IMR-90 (cell line): Measurements from ENCODE around the gene ANKRD63. TPM values are rescaled to one million over a fixed set of nuclear protein-coding genes. Genes with fewer than 3 reads are reported as not detected.

ENCODE experiments used
- ATAC-seq: fragments of 200-7000 bp; cut with Tn5 transposase; 2 replicates; pipeline ENCODE4 v1.9.1; 2020; ENCODE audit warnings: low read depth, mild to moderate bottlenecking, moderate library complexity
- BruUV-seq: library from RNA; stranded (reverse); fragments of 400-500 nt; replicated peaks from 2 replicates; lab custom pipeline; 2021; lab: Mats Ljungman, UMichigan
- CTCF ChIA-PET: fragments of 300-600 bp; formaldehyde crosslinking; extraction: SDS; loops from one replicate; lab custom pipeline; 2021; ENCODE audit warnings: antibody characterized with exemption; lab: Yijun Ruan, JAX
- POLR2A ChIA-PET: fragments of 300-600 bp; sonication (Branson Sonifier 250); formaldehyde crosslinking; loops from one replicate; lab custom pipeline; 2022; ENCODE audit warnings: antibody characterized with exemption; ENCODE audit not compliant: unreplicated experiment; lab: Charles Lee
- DNase-seq: peaks from one replicate; pipeline ENCODE4 v3.0.0; 2013
- H2AFZ ChIP-seq: replicated peaks from 2 replicates; pipeline ENCODE3; 2013; ENCODE audit warnings: low read length, mild to moderate bottlenecking; ENCODE audit not compliant: poor library complexity
- H2AK5ac ChIP-seq: 2 replicates; pipeline ENCODE4 v1.6.1; 2013; ENCODE audit warnings: low read depth, low read length, inconsistent platforms
- H2AK9ac ChIP-seq: replicated peaks from 2 replicates; pipeline ENCODE3; 2013; ENCODE audit warnings: mild to moderate bottlenecking, low read depth, low read length, moderate library complexity; ENCODE audit not compliant: poor library complexity
- H2BK120ac ChIP-seq: 2 replicates; pipeline ENCODE4 v1.6.1; 2013; ENCODE audit warnings: low read depth, low read length, inconsistent platforms
- H2BK15ac ChIP-seq: 3 replicates; pipeline ENCODE4 v1.6.1; 2013; ENCODE audit warnings: low read depth, low read length, inconsistent platforms
- H2BK20ac ChIP-seq: 2 replicates; pipeline ENCODE4 v1.6.1; 2013; ENCODE audit warnings: low read depth, mild to moderate bottlenecking, inconsistent platforms, low read length, moderate library complexity
- H2BK5ac ChIP-seq: 2 replicates; pipeline ENCODE4 v1.6.1; 2013; ENCODE audit warnings: mild to moderate bottlenecking, low read depth, low read length, inconsistent platforms; ENCODE audit not compliant: poor library complexity, severe bottlenecking
- H3K14ac ChIP-seq: replicated peaks from 2 replicates; pipeline ENCODE4 v1.6.1; 2013; ENCODE audit warnings: low read depth, low read length, inconsistent platforms
- H3K18ac ChIP-seq: 2 replicates; pipeline ENCODE4 v1.6.1; 2013; ENCODE audit warnings: low read depth, low read length, control low read depth
- H3K23ac ChIP-seq: 2 replicates; pipeline ENCODE4 v1.6.1; 2013; ENCODE audit warnings: low read depth, low read length, inconsistent platforms
- H3K27ac ChIP-seq: 2 replicates; pipeline ENCODE4 v1.5.1; 2013; ENCODE audit warnings: mild to moderate bottlenecking, control low read depth, low read length; ENCODE audit not compliant: insufficient read depth
- H3K27me3 ChIP-seq: 2 replicates; pipeline ENCODE4 v1.6.1; 2013; ENCODE audit warnings: low read length; ENCODE audit not compliant: control insufficient read depth, insufficient read depth
- H3K36me3 ChIP-seq: 2 replicates; pipeline ENCODE4 v1.6.1; 2013; ENCODE audit warnings: low read length, mixed read lengths; ENCODE audit not compliant: control insufficient read depth, insufficient read depth
- H3K4ac ChIP-seq: 2 replicates; pipeline ENCODE4 v1.6.1; 2013; ENCODE audit warnings: low read depth, low read length, inconsistent platforms
- H3K4me1 ChIP-seq: 2 replicates; pipeline ENCODE4 v1.6.1; 2013; ENCODE audit warnings: low read length, mixed read lengths; ENCODE audit not compliant: control insufficient read depth, insufficient read depth
- H3K4me2 ChIP-seq: 2 replicates; pipeline ENCODE4 v1.6.1; 2013; ENCODE audit warnings: low read depth, mild to moderate bottlenecking, control low read depth, low read length, moderate library complexity
- H3K4me3 ChIP-seq: 2 replicates; pipeline ENCODE4 v1.5.1; 2013; ENCODE audit warnings: low read depth, mild to moderate bottlenecking, control low read depth, low read length, moderate library complexity; ENCODE audit not compliant: insufficient read depth
- H3K56ac ChIP-seq: 2 replicates; pipeline ENCODE4 v1.6.1; 2013; ENCODE audit warnings: low read length, inconsistent platforms; ENCODE audit not compliant: insufficient read depth; ENCODE audit errors: extremely low read depth
- H3K79me1 ChIP-seq, 2 experiments: 2 replicates each; pipeline ENCODE4 v1.6.1; 2013; ENCODE audit warnings: low read length in 2 of 2, inconsistent platforms in 1 of 2, low read depth in 1 of 2
- H3K9ac ChIP-seq: 2 replicates; pipeline ENCODE4 v1.6.1; 2013; ENCODE audit warnings: low read depth, low read length, control low read depth
- H3K9me1 ChIP-seq: 2 replicates; pipeline ENCODE4 v1.6.1; 2013; ENCODE audit warnings: low read length, inconsistent platforms; ENCODE audit not compliant: insufficient read depth
- H3K9me3 ChIP-seq: 2 replicates; pipeline ENCODE4 v1.6.1; 2013; ENCODE audit warnings: low read length; ENCODE audit not compliant: control insufficient read depth, insufficient read depth
- H4K20me1 ChIP-seq: 2 replicates; pipeline ENCODE4 v1.6.1; 2013; ENCODE audit warnings: low read length, inconsistent platforms; ENCODE audit not compliant: insufficient read depth
- H4K5ac ChIP-seq: 2 replicates; pipeline ENCODE4 v1.6.1; 2013; ENCODE audit warnings: mild to moderate bottlenecking, low read depth, low read length, control low read depth
- H4K8ac ChIP-seq, 2 experiments: 2 replicates each; pipeline ENCODE4 v1.6.1; 2013; ENCODE audit warnings: low read depth in 2 of 2, low read length in 2 of 2, control low read depth in 1 of 2, inconsistent platforms in 1 of 2
- H4K91ac ChIP-seq: 2 replicates; pipeline ENCODE4 v1.6.1; 2013; ENCODE audit warnings: low read depth, low read length, inconsistent platforms; ENCODE audit not compliant: insufficient read depth
- BHLHE40 ChIP-seq: fragments of 150-350 bp; IDR thresholded peaks from 2 replicates; pipeline ENCODE4 v1.6.1; 2016; ENCODE audit warnings: mild to moderate bottlenecking, low read depth, low read length
- CHD1 ChIP-seq: IDR thresholded peaks from 2 replicates; pipeline ENCODE4 v1.6.1; 2012; ENCODE audit warnings: low read depth, low read length, improper control_type of control experiment
- MAFK ChIP-seq: IDR thresholded peaks from 2 replicates; pipeline ENCODE4 v1.6.1; 2012; ENCODE audit warnings: low read depth, low read length, improper control_type of control experiment
- POLR2A ChIP-seq: IDR thresholded peaks from 2 replicates; pipeline ENCODE4 v1.6.1; 2012; ENCODE audit warnings: mild to moderate bottlenecking, low read depth, low read length
- SMC3 ChIP-seq: fragments of 150-350 bp; IDR thresholded peaks from 2 replicates; pipeline ENCODE4 v1.6.1; 2016; ENCODE audit warnings: low read depth, mild to moderate bottlenecking, antibody characterized with exemption, low read length, moderate library complexity
- WGBS, 2 experiments: methylation state at CpG; one replicate each; pipeline versions ENCODE4 v1.1.5 to v1.1.7; 2013; ENCODE audit warnings: missing lambda C conversion rate in 2 of 2; ENCODE audit not compliant: insufficient read length in 1 of 2; ENCODE audit errors: extremely low coverage in 2 of 2; 5-methylcytosine and 5-hydroxymethylcytosine counted together
- dilution Hi-C: fragments of 300-500 bp; cut with HindIII; formaldehyde crosslinking; loops from one replicate; pipeline ENCODE4 v1.14.3; 2018; ENCODE audit warnings: low sequenced_read_pairs; ENCODE audit not compliant: unreplicated experiment
- in situ Hi-C: fragments of 300-500 bp; cut with MboI; formaldehyde crosslinking; loops from 3 replicates; pipeline ENCODE4 v1.14.3; 2019; ENCODE audit warnings: low sequenced_read_pairs, inconsistent platforms, mixed read lengths
- intact Hi-C: fragments of 100-400 bp; cut with micrococcal nuclease; formaldehyde crosslinking; loops from 2 replicates; pipeline ENCODE4 v1.10.0; 2022
- polyA plus RNA-seq, 3 experiments: library from polyadenylated mRNA; depleted of rRNA; stranded (reverse); fragments of >200 nt; gene quantifications; 2 replicates each; pipeline ENCODE4 v1.2.3, GENCODE V29; 2012; ENCODE audit warnings: low replicate concordance in 1 of 3
- total RNA-seq: library from RNA; depleted of rRNA; stranded (reverse); fragments of >200 nt; gene quantifications from 2 replicates; pipeline ENCODE4 v1.2.3, GENCODE V29; 2012
- TF ChIP-seq, protein P1 (sequence below): fragments of 150-350 bp; IDR thresholded peaks from 2 replicates; pipeline ENCODE4 v1.6.1; 2017; ENCODE audit warnings: mild to moderate bottlenecking, antibody characterized with exemption, low read length, low read depth

Gene ANKRD63
- total and polyA plus RNA-seq, 2 of the 4 experiments (the other 2 are of a cell fraction), result not detected

GRCh38 chr15:40275523-40275922, 7.3 kb downstream of the ANKRD63 start:
- ATAC-seq (no peak), DNase-seq (no peak)
- H3K4me1 ChIP-seq, result no peaks in the 10 kb centered on the region
- dilution Hi-C loops (no loop called here), intact Hi-C loops (no loop called here), in situ Hi-C loops (loop anchor here (5.0 kb wide), 1 partner anchor 152 kb away; no protein-coding TSS in a partner anchor)
- ChIA-PET CTCF (interaction anchor here (0.8 to 6.0 kb wide), 3 partner anchors 57 to 187 kb away, joined by 3 to 81 read pairs (median 8); no protein-coding TSS in a partner anchor), POLR2A (no interaction called here)
- H2AK9ac ChIP-seq, result peak overlapping the region; percentile 39
- no peak overlapping the region for H3K18ac ChIP-seq
- no peak overlapping the region for H2BK120ac ChIP-seq
- no peak overlapping the region for H3K23ac ChIP-seq
- H3K14ac ChIP-seq, result no peak overlapping the region
- H2BK20ac ChIP-seq, result no peak overlapping the region
- no peak overlapping the region for H4K5ac ChIP-seq
- H4K20me1 ChIP-seq, result no peaks in the 10 kb centered on the region
- no peak overlapping the region for H2BK5ac ChIP-seq
- H2BK15ac ChIP-seq, result no peak overlapping the region
- no peak overlapping the region for H3K9ac ChIP-seq
- H3K4ac ChIP-seq, result no peak overlapping the region
- H3K9me3 ChIP-seq, result no peaks in the 10 kb centered on the region
- BruUV-seq, result no TSS peak
- H3K36me3 ChIP-seq, result no peaks in the 10 kb centered on the region
- H2AK5ac ChIP-seq, result no peak overlapping the region
- H2AFZ ChIP-seq, result no peak overlapping the region
- TF ChIP-seq, protein P1, sequence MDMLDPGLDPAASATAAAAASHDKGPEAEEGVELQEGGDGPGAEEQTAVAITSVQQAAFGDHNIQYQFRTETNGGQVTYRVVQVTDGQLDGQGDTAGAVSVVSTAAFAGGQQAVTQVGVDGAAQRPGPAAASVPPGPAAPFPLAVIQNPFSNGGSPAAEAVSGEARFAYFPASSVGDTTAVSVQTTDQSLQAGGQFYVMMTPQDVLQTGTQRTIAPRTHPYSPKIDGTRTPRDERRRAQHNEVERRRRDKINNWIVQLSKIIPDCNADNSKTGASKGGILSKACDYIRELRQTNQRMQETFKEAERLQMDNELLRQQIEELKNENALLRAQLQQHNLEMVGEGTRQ, result no peak
- TF ChIP-seq POLR2A (no peak), MAFK (no peak), BHLHE40 (no peak), SMC3 (no peak), CHD1 (no peak)
- no CpG with 5 or more reads among the region's 5 CpGs for WGBS, 2 experiments
- no peak overlapping the region for H4K91ac ChIP-seq
- H4K8ac ChIP-seq, result no peak overlapping the region
- H3K27me3 ChIP-seq, result peaks cover 28% of the 10 kb centered on the region
- H3K4me3 ChIP-seq, result no peak overlapping the region
- no peak overlapping the region for H3K56ac ChIP-seq
- H3K9me1 ChIP-seq, result no peaks in the 10 kb centered on the region
- H3K4me2 ChIP-seq, result no peak overlapping the region
- no peak overlapping the region for H3K27ac ChIP-seq
- no peaks in the 10 kb centered on the region for H3K79me1 ChIP-seq
